ENCODE results near the gene ADSL.

ADSL gene

DNA sequence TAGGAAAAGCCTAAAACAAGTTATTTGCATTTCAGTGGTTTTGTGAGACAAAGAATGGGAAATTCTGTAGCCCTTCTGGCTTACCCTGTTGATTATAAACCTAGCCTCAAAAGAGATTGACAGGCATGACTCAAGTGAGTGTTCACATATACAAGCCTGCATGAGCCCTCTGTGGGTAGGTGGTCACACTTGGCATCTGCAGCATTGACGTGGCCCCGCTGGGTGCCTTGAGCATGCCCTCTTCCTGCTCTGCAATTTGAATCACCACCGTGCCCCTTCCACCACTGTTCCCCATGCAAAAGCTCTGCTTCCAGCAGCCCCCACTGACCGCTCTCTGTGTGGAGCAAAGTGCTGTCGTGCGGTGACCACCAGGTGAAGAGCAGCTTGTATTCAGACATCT lies 21.0 kb upstream of the ADSL start:
- ATAC-seq: no peak

DNA sequence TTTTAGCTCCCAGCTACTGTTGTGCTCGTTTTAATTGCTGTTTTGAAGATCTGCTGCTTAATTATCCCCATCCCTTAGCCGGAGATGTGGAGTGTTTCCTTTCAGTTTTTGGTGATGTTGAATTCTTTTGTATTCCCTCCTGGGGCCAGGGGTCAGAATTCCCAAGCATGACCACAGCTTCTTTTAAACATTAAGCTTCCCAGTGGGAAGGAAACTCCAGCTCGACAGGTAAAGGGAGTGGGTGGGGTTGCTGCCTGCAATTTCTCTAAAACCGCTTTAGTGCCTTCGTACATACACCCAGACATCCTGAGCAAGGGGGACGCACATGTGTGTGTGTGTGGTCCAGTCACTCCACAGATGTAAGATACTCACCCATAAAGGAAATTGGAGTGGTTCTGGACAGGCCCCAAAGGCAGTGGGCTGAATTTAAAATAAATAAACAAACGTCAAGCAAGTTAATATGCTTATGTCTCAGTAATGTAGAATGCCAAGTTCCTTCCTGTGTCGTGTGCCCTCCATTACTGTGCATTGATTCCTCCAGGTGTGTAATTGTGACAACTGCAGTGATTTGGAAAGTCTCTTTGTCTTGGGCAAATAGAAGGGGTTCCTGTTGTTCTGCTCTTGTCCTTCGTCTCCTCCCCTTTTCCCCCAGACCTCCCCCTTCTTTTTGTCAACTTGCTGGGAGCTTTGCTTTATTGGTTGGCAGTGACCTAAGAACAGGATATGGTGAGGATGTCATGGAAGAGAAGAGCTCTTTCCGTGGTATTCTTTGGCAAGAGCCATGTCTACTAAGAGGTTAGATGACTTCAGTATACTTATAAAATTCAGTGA lies 19.2 kb upstream of the ADSL start:
- TF ChIP-seq CREB5 (CRISPR knock-in tag; IDR thresholded peaks at IDR 0.05; ENCODE audit: low read depth) (no peak), ARNTL (CRISPR knock-in tag; IDR thresholded peaks at IDR 0.05; ENCODE audit: borderline replicate concordance, low read depth) (no peak), TCF4 (CRISPR knock-in tag; IDR thresholded peaks at IDR 0.05; ENCODE audit: borderline replicate concordance) (no peak)
- ATAC-seq: no peak

More for the DNA sequence above, 21.0 kb upstream of the ADSL start:
- no peak for TF ChIP-seq POU6F1 (CRISPR knock-in tag; IDR thresholded peaks at IDR 0.05; ENCODE audit: borderline replicate concordance, low read depth)
- TF ChIP-seq, protein P1, sequence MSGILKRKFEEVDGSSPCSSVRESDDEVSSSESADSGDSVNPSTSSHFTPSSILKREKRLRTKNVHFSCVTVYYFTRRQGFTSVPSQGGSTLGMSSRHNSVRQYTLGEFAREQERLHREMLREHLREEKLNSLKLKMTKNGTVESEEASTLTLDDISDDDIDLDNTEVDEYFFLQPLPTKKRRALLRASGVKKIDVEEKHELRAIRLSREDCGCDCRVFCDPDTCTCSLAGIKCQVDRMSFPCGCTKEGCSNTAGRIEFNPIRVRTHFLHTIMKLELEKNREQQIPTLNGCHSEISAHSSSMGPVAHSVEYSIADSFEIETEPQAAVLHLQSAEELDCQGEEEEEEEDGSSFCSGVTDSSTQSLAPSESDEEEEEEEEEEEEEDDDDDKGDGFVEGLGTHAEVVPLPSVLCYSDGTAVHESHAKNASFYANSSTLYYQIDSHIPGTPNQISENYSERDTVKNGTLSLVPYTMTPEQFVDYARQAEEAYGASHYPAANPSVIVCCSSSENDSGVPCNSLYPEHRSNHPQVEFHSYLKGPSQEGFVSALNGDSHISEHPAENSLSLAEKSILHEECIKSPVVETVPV (CRISPR knock-in tag; IDR thresholded peaks at IDR 0.05): no peak

DNA sequence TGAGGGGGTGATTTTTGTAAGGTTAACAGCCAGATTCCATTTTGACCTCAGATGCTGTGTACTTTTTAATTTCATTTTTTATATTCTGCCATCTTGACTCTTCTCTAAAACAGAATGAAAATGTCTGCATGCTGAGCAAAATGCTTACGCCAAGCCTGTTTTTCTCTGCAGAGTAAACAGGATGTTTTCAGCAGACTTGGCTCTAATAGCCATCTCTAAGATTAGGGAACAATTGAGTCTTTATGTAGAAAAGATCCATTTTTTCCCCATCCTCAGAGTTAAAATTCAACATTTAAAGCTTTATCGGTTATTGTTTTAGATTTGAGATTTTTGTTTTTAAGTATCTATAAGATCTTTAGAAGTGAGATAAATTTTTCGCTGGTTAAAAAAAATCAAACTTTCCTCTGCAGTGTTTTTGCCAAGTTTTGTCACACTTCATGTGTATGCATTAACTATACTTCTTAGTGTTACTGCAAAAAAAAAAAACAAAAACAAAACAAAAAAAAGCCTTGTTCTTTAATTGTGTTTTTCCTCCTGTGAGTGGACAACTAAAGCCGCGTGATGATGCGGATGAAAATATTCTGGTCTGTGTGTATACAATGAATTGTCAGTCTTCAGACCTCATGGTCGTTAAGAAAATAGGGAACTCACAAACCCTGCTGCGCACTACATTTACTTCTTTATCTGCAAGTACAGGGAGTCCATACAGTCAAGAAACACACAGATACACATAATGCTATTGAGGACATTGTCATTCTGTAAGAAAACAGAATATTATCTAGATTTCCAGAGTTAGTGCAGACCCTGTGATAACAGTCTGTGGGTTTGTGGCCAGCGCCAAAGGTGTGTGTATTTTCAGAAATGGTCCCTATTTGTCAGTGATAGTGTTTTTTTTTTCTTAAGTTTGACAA lies 17.5 kb upstream of the ADSL start:
- no peak for ATAC-seq
- TF ChIP-seq ZNF8 (CRISPR knock-in tag; IDR thresholded peaks at IDR 0.05) (no peak), ZNF70 (CRISPR knock-in tag; IDR thresholded peaks at IDR 0.05) (no peak), PPARA (CRISPR knock-in tag; IDR thresholded peaks at IDR 0.05; ENCODE audit: borderline replicate concordance) (no peak), POU6F1 (CRISPR knock-in tag; IDR thresholded peaks at IDR 0.05; ENCODE audit: borderline replicate concordance, low read depth) (no peak), ARNTL (CRISPR knock-in tag; IDR thresholded peaks at IDR 0.05; ENCODE audit: borderline replicate concordance, low read depth) (no peak), ZFP3 (CRISPR knock-in tag; IDR thresholded peaks at IDR 0.05) (no peak), ZFP30 (CRISPR knock-in tag; IDR thresholded peaks at IDR 0.05) (no peak)

GRCh38 chr22:40329466-40329865 lies 16.8 kb upstream of the ADSL start:
- TF ChIP-seq POU6F1 (CRISPR knock-in tag; IDR thresholded peaks at IDR 0.05; ENCODE audit: borderline replicate concordance, low read depth): no peak
- no peak for TF ChIP-seq GLIS3 (CRISPR knock-in tag; IDR thresholded peaks at IDR 0.05)
- no peak for TF ChIP-seq ARNTL (CRISPR knock-in tag; IDR thresholded peaks at IDR 0.05; ENCODE audit: borderline replicate concordance, low read depth)
- TF ChIP-seq ZNF565 (CRISPR knock-in tag; conservative IDR thresholded peaks at IDR 0.05; ENCODE audit: low read depth): no peak
- TF ChIP-seq TCF4 (CRISPR knock-in tag; IDR thresholded peaks at IDR 0.05; ENCODE audit: borderline replicate concordance): no peak
- TF ChIP-seq, protein P1 (CRISPR knock-in tag; IDR thresholded peaks at IDR 0.05): no peak
- no peak for TF ChIP-seq PATZ1 (CRISPR knock-in tag; IDR thresholded peaks at IDR 0.05; ENCODE audit: borderline replicate concordance)
- no peak for TF ChIP-seq OSR1 (CRISPR knock-in tag; IDR thresholded peaks at IDR 0.05)
- no peak for TF ChIP-seq BACH2 (CRISPR knock-in tag; IDR thresholded peaks at IDR 0.05; ENCODE audit: borderline replicate concordance)
- TF ChIP-seq ESRRG (CRISPR knock-in tag; IDR thresholded peaks at IDR 0.05): no peak
- no peak for TF ChIP-seq ZFP3 (CRISPR knock-in tag; IDR thresholded peaks at IDR 0.05)
- no peak for TF ChIP-seq ZC3H10 (CRISPR knock-in tag; IDR thresholded peaks at IDR 0.05)
- ATAC-seq: no peak
